Epidermal melanocyte (primary cell): ENCODE data around the gene CD70.
"Not testable (repeated sequence)": the region's sequence is repeated elsewhere in the genome, so short reads cannot be mapped to it uniquely, and the experiment has no call there.

Experiments used
- DNase-seq: peaks from one replicate; pipeline ENCODE4 v3.0.0; 2011; ENCODE audit warnings: low spot score; ENCODE audit not compliant: insufficient read length

The CD70 gene

GRCh38 chr19:6590827-6591319 lies at the start of gene CD70:
TSS of gene CD70 (minus strand) at chr19:6591150. CDS start at chr19:6591002, 148 bp downstream.
- no peak for DNase-seq

- not testable (repeated sequence) for DNase-seq
Measured at GRCh38 chr19:6640333-6640732, 49.4 kb upstream of the CD70 start.

- DNase-seq: no peak
Measured at GRCh38 chr19:6639439-6639838, 48.5 kb upstream of the CD70 start.

- not testable (repeated sequence) for DNase-seq
Measured at GRCh38 chr19:6633456-6633813, 42.5 kb upstream of the CD70 start.

GRCh38 chr19:6632747-6633455 lies 42.0 kb upstream of the CD70 start:
- not testable (repeated sequence) for DNase-seq

- no peak for DNase-seq
Measured at GRCh38 chr19:6632002-6632621, 41.2 kb upstream of the CD70 start.

GRCh38 chr19:6626764-6627163 lies 35.8 kb upstream of the CD70 start:
- no peak for DNase-seq

GRCh38 chr19:6617374-6617773 lies 26.4 kb upstream of the CD70 start:
- no peak for DNase-seq

- DNase-seq: no peak
Measured at GRCh38 chr19:6616011-6616410, 25.1 kb upstream of the CD70 start.

GRCh38 chr19:6613711-6614110 lies 22.8 kb upstream of the CD70 start:
- DNase-seq: no peak

- DNase-seq: no peak
Measured at GRCh38 chr19:6610934-6611852, 20.2 kb upstream of the CD70 start.

GRCh38 chr19:6608940-6609339 lies 18.0 kb upstream of the CD70 start:
- DNase-seq: no peak

GRCh38 chr19:6608146-6608545 lies 17.2 kb upstream of the CD70 start:
- not testable (repeated sequence) for DNase-seq

GRCh38 chr19:6606276-6607070 lies 15.5 kb upstream of the CD70 start:
- DNase-seq: not testable (repeated sequence)

GRCh38 chr19:6604906-6605305 lies 14.0 kb upstream of the CD70 start:
- DNase-seq: no peak

GRCh38 chr19:6602729-6603114 lies 11.8 kb upstream of the CD70 start:
- no peak for DNase-seq

- not testable (repeated sequence) for DNase-seq
Measured at GRCh38 chr19:6601537-6602052, 10.6 kb upstream of the CD70 start.

GRCh38 chr19:6600951-6601536 lies 10.1 kb upstream of the CD70 start:
- not testable (repeated sequence) for DNase-seq

GRCh38 chr19:6599866-6600454 lies 9.0 kb upstream of the CD70 start:
- DNase-seq: no peak

GRCh38 chr19:6598254-6598892 lies 7.4 kb upstream of the CD70 start:
- not testable (repeated sequence) for DNase-seq
